ENCODE measurements around the gene CIPC. TPM values are rescaled to one million over a fixed set of nuclear protein-coding genes. Genes with fewer than 3 reads are reported as not detected.
A peak's percentile ranks its signal among the peaks of the same experiment; 100 is the strongest.

Gene CIPC
- total and polyA plus RNA-seq, 4 donors = 6.4 to 32.0 (median 18.6) TPM

DNA sequence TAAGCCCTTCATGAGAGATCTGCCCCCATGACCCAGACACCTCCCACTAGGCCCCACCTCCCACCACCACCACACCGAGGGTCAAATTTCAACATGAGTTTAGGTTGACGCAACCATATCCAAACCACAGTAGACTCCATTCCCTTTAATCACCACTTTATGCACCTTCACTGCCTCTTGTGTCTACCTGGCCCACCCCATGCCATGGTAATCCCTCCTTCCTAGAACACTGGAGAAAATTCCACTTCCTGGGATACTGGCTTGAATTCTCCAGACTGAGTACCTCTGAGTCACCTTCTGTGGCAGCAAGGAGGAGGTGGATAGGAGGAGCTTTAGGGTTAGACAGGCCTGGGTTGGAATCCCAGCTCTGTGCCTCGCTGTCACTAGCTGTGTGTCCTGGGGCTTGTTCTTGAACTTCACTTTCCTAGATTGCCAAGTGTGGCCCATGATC is 26.1 kb upstream of the CIPC start:
- H3K9me3 ChIP-seq (ENCODE audit: control insufficient read depth in 4 of 4, insufficient read depth in 3 of 4, low read length in 3 of 4) = no peaks in the 10 kb centered on the region
- WGBS, 2 donors = 50 to 77% methylated on average over 3 of the region's 3 CpGs
- no peak overlapping the region for H3K9ac ChIP-seq (ENCODE audit: insufficient read depth in 1 of 2, low read length in 2 of 2)
- TF ChIP-seq, protein P1, sequence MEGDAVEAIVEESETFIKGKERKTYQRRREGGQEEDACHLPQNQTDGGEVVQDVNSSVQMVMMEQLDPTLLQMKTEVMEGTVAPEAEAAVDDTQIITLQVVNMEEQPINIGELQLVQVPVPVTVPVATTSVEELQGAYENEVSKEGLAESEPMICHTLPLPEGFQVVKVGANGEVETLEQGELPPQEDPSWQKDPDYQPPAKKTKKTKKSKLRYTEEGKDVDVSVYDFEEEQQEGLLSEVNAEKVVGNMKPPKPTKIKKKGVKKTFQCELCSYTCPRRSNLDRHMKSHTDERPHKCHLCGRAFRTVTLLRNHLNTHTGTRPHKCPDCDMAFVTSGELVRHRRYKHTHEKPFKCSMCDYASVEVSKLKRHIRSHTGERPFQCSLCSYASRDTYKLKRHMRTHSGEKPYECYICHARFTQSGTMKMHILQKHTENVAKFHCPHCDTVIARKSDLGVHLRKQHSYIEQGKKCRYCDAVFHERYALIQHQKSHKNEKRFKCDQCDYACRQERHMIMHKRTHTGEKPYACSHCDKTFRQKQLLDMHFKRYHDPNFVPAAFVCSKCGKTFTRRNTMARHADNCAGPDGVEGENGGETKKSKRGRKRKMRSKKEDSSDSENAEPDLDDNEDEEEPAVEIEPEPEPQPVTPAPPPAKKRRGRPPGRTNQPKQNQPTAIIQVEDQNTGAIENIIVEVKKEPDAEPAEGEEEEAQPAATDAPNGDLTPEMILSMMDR (IDR thresholded peaks at IDR 0.05; ENCODE audit: control extremely low read depth, extremely low read depth) = no peak
- no peaks in the 10 kb centered on the region for H3K27me3 ChIP-seq (ENCODE audit: control insufficient read depth in 3 of 3, insufficient read depth in 3 of 3, low read length in 2 of 3)
- ATAC-seq (ENCODE audit: insufficient read depth, low FRiP score) = no peak
- H3K27ac ChIP-seq (ENCODE audit: low read depth in 1 of 2, low read length in 1 of 2) = peak overlapping the region in 1 of 2 donors; percentile 26
- H3K4me3 ChIP-seq = no peak overlapping the region
- no peaks in the 10 kb centered on the region for H3K36me3 ChIP-seq (ENCODE audit: control insufficient read depth in 4 of 4, insufficient read depth in 4 of 4, low read length in 4 of 4)
- peaks cover 0 to 26% (median 6%) of the 10 kb centered on the region in 5 donors for H3K4me1 ChIP-seq (ENCODE audit: control insufficient read depth in 5 of 5, insufficient read depth in 5 of 5, low read length in 5 of 5)
- no peak for DNase-seq

GRCh38 chr14:77074969-77075368 is 23.1 kb upstream of the CIPC start:
- no peaks in the 10 kb centered on the region for H3K27me3 ChIP-seq (ENCODE audit: control insufficient read depth in 3 of 3, insufficient read depth in 3 of 3, low read length in 2 of 3)
- H3K36me3 ChIP-seq (ENCODE audit: control insufficient read depth in 4 of 4, insufficient read depth in 4 of 4, low read length in 4 of 4) = no peaks in the 10 kb centered on the region
- ATAC-seq (ENCODE audit: insufficient read depth, low FRiP score) (no peak), DNase-seq (no peak)
- TF ChIP-seq, protein P1 (IDR thresholded peaks at IDR 0.05; ENCODE audit: control extremely low read depth, extremely low read depth) = no peak
- peak overlapping the region; percentile 13 for H3K4me3 ChIP-seq
- no peak overlapping the region for H3K9ac ChIP-seq (ENCODE audit: insufficient read depth in 1 of 2, low read length in 2 of 2)
- H3K9me3 ChIP-seq (ENCODE audit: control insufficient read depth in 4 of 4, insufficient read depth in 3 of 4, low read length in 3 of 4) = no peaks in the 10 kb centered on the region
- peaks cover 0 to 22% (median 8%) of the 10 kb centered on the region in 5 donors for H3K4me1 ChIP-seq (ENCODE audit: control insufficient read depth in 5 of 5, insufficient read depth in 5 of 5, low read length in 5 of 5)
- H3K27ac ChIP-seq (ENCODE audit: low read depth in 1 of 2, low read length in 1 of 2) = peak overlapping the region; percentile 87 to 89

- no peaks in the 10 kb centered on the region for H3K36me3 ChIP-seq (ENCODE audit: control insufficient read depth in 4 of 4, insufficient read depth in 4 of 4, low read length in 4 of 4)
- H3K27ac ChIP-seq (ENCODE audit: low read depth in 1 of 2, low read length in 1 of 2) = peak overlapping the region; percentile 87 to 89
- H3K9me3 ChIP-seq (ENCODE audit: control insufficient read depth in 4 of 4, insufficient read depth in 3 of 4, low read length in 3 of 4) = no peaks in the 10 kb centered on the region
- TF ChIP-seq, protein P1 (IDR thresholded peaks at IDR 0.05; ENCODE audit: control extremely low read depth, extremely low read depth) = no peak
- peaks cover 0 to 16% (median 8%) of the 10 kb centered on the region in 5 donors for H3K4me1 ChIP-seq (ENCODE audit: control insufficient read depth in 5 of 5, insufficient read depth in 5 of 5, low read length in 5 of 5)
- H3K27me3 ChIP-seq (ENCODE audit: control insufficient read depth in 3 of 3, insufficient read depth in 3 of 3, low read length in 2 of 3) = no peaks in the 10 kb centered on the region
- peak overlapping the region in 1 of 2 donors; percentile 71 for H3K9ac ChIP-seq (ENCODE audit: insufficient read depth in 1 of 2, low read length in 2 of 2)
- DNase-seq (peak; percentile 80 to 92 (median 91)), ATAC-seq (ENCODE audit: insufficient read depth, low FRiP score) (peak; percentile 63)
- H3K4me3 ChIP-seq = no peak overlapping the region
- 22 to 24% methylated on average over 10 of the region's 10 CpGs for WGBS, 2 donors
Measured at GRCh38 chr14:77076113-77076631, 21.9 kb upstream of the CIPC start.

- no peaks in the 10 kb centered on the region for H3K9me3 ChIP-seq (ENCODE audit: control insufficient read depth in 4 of 4, insufficient read depth in 3 of 4, low read length in 3 of 4)
- ATAC-seq (ENCODE audit: insufficient read depth, low FRiP score) = no peak
- H3K27me3 ChIP-seq (ENCODE audit: control insufficient read depth in 3 of 3, insufficient read depth in 3 of 3, low read length in 2 of 3) = no peaks in the 10 kb centered on the region
- peaks cover 0 to 16% (median 8%) of the 10 kb centered on the region in 5 donors for H3K4me1 ChIP-seq (ENCODE audit: control insufficient read depth in 5 of 5, insufficient read depth in 5 of 5, low read length in 5 of 5)
- H3K4me3 ChIP-seq = no peak overlapping the region
- H3K9ac ChIP-seq (ENCODE audit: insufficient read depth in 1 of 2, low read length in 2 of 2) = no peak overlapping the region
- no peak for DNase-seq
- H3K36me3 ChIP-seq (ENCODE audit: control insufficient read depth in 4 of 4, insufficient read depth in 4 of 4, low read length in 4 of 4) = no peaks in the 10 kb centered on the region
- peak overlapping the region; percentile 83 to 90 for H3K27ac ChIP-seq (ENCODE audit: low read depth in 1 of 2, low read length in 1 of 2)
- WGBS, 2 donors = 89 to 90% methylated on average over 3 of the region's 3 CpGs
- TF ChIP-seq, protein P1 (IDR thresholded peaks at IDR 0.05; ENCODE audit: control extremely low read depth, extremely low read depth) = no peak
Measured at GRCh38 chr14:77077040-77077439, 21.0 kb upstream of the CIPC start.

Data from lung (tissue), 12 donors.